ENCODE measurements around the gene GRAMD1B. TPM values are rescaled to one million over a fixed set of nuclear protein-coding genes. Genes with fewer than 3 reads are reported as not detected.

GRAMD1B gene
- total and polyA plus RNA-seq, 2 donors (not counting 1 experiment from before 2014, with no cell fraction given), result 0.58 to 11.6 TPM

DNA sequence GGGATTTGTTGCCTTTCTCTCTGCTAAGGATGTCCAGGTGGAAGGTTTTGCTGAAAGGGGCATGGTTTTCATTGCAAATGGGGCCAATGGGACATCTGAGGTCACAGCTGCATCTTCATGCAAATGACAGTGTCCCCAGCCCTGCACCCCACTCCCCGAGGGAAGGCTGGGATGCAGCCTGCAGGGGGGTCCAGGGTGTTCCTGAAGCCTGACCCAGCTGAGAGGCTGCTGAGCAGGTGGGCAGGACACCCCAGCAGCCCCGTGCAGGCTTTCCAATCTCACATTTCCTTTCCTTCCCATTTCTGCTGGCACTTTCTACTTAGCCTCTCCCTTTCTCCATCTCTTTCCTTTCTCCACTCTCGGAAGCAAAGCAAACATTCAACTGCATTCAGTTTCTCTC is 146.0 kb downstream of the GRAMD1B start:
- intact Hi-C loops (cut with micrococcal nuclease), result no loop called here
- no peaks in the 10 kb centered on the region for H3K27me3 ChIP-seq (replicated peaks in 1 of 4; ENCODE audit: control extremely low read depth in 1 of 4, control insufficient read depth in 3 of 4, insufficient read depth in 4 of 4, low read length in 3 of 4)
- ChIA-PET POLR2A (no interaction called here), CTCF (interaction anchor here (0.6 to 3.1 kb wide), 23 partner anchors 9 to 473 kb away, joined by 3 to 36 read pairs (median 4); no protein-coding TSS in a partner anchor)
- ATAC-seq (ENCODE audit: low read depth) (no peak), DNase-seq (no peak)
- H3K27ac Mint-ChIP-seq, result no peak overlapping the region
- WGBS (ENCODE audit: insufficient coverage), result 58% methylated on average over 3 of the region's 3 CpGs
- H3K4me3 Mint-ChIP-seq, result peak overlapping the region; percentile 77
- no peaks in the 10 kb centered on the region for H4K20me1 ChIP-seq (ENCODE audit: control insufficient read depth, insufficient read depth, low read length, poor library complexity, severe bottlenecking)
- peaks cover 22% of the 10 kb centered on the region for H3K4me1 Mint-ChIP-seq
- no peak for TF ChIP-seq EZH2 (IDR thresholded peaks at IDR 0.05; ENCODE audit: borderline replicate concordance, insufficient read depth, low read depth, low read length, poor library complexity, severe bottlenecking)
- TF ChIP-seq, protein P1, sequence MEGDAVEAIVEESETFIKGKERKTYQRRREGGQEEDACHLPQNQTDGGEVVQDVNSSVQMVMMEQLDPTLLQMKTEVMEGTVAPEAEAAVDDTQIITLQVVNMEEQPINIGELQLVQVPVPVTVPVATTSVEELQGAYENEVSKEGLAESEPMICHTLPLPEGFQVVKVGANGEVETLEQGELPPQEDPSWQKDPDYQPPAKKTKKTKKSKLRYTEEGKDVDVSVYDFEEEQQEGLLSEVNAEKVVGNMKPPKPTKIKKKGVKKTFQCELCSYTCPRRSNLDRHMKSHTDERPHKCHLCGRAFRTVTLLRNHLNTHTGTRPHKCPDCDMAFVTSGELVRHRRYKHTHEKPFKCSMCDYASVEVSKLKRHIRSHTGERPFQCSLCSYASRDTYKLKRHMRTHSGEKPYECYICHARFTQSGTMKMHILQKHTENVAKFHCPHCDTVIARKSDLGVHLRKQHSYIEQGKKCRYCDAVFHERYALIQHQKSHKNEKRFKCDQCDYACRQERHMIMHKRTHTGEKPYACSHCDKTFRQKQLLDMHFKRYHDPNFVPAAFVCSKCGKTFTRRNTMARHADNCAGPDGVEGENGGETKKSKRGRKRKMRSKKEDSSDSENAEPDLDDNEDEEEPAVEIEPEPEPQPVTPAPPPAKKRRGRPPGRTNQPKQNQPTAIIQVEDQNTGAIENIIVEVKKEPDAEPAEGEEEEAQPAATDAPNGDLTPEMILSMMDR (IDR thresholded peaks at IDR 0.05), result no peak
- H3K4me2 ChIP-seq (replicated peaks; ENCODE audit: low read depth, low read length, poor library complexity, severe bottlenecking), result peak overlapping the region; percentile 55
- H3K79me2 ChIP-seq (ENCODE audit: control insufficient read depth, insufficient read depth, low read length), result no peaks in the 10 kb centered on the region
- H3K36me3 ChIP-seq (replicated peaks in 1 of 2; ENCODE audit: control extremely low read depth in 1 of 2, control insufficient read depth in 1 of 2, extremely low read depth in 1 of 2, insufficient read depth in 2 of 2, low read length in 1 of 2), result no peaks in the 10 kb centered on the region
- H3K9me3 ChIP-seq (ENCODE audit: control extremely low read depth in 1 of 3, control insufficient read depth in 2 of 3, insufficient read depth in 1 of 3, low read length in 2 of 3), result no peaks in the 10 kb centered on the region
- H3K27me3 Mint-ChIP-seq, result no peaks in the 10 kb centered on the region
- no peak overlapping the region for H3K4me3 ChIP-seq (ENCODE audit: control extremely low read depth in 1 of 5, extremely low read depth in 1 of 5, insufficient read depth in 1 of 5, low read depth in 2 of 5, low read length in 4 of 5)
- H3K4me1 ChIP-seq (ENCODE audit: control insufficient read depth in 2 of 2, insufficient read depth in 2 of 2, low read length in 2 of 2), result peaks cover 9 to 16% of the 10 kb centered on the region in 2 donors
- H2AFZ ChIP-seq (ENCODE audit: insufficient read depth, low read depth, low read length, poor library complexity, severe bottlenecking), result peak overlapping the region; percentile 46
- H3K9me3 Mint-ChIP-seq (ENCODE audit: insufficient read depth), result no peaks in the 10 kb centered on the region
- H3K9ac ChIP-seq (ENCODE audit: low read length), result peak overlapping the region; percentile 19
- no peak overlapping the region for H3K27ac ChIP-seq (ENCODE audit: low read length in 2 of 2)

DNA sequence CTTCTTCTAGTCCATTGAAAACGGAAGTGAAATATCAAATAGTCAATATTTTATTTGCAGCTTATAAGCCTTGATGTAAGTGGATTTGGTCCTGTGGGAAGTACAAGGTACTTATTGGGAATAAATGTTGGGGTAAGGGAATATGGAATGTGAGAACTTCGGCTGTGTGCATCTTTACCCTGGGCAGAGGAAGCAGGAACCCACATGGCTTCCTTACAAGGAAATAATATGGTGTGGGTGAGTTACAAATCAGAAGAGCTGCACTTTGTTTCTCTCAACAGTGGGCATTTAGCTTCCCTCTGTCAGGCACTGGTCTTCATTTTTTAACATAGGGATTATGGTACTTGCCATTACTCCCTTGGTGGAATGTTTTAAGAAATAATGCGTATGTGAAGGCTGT is 146.4 kb downstream of the GRAMD1B start:
- Histone ChIP-seq H4K20me1 (ENCODE audit: control insufficient read depth, insufficient read depth, low read length, poor library complexity, severe bottlenecking) (no peaks in the 10 kb centered on the region), H3K4me1 (ENCODE audit: control insufficient read depth in 2 of 2, insufficient read depth in 2 of 2, low read length in 2 of 2) (peaks cover 9 to 16% of the 10 kb centered on the region in 2 donors), H3K9me3 (ENCODE audit: control extremely low read depth in 1 of 3, control insufficient read depth in 2 of 3, insufficient read depth in 1 of 3, low read length in 2 of 3) (no peaks in the 10 kb centered on the region), H3K9ac (ENCODE audit: low read length) (peak overlapping the region; percentile 19), H3K27me3 (replicated peaks in 1 of 4; ENCODE audit: control extremely low read depth in 1 of 4, control insufficient read depth in 3 of 4, insufficient read depth in 4 of 4, low read length in 3 of 4) (no peaks in the 10 kb centered on the region), H3K4me2 (replicated peaks; ENCODE audit: low read depth, low read length, poor library complexity, severe bottlenecking) (peak overlapping the region; percentile 55), H3K79me2 (ENCODE audit: control insufficient read depth, insufficient read depth, low read length) (no peaks in the 10 kb centered on the region), H3K4me3 (ENCODE audit: control extremely low read depth in 1 of 5, extremely low read depth in 1 of 5, insufficient read depth in 1 of 5, low read depth in 2 of 5, low read length in 4 of 5) (peak overlapping the region in 2 of 5 experiments; percentile 13 to 30), H3K27ac (ENCODE audit: low read length in 2 of 2) (no peak overlapping the region), H2AFZ (ENCODE audit: insufficient read depth, low read depth, low read length, poor library complexity, severe bottlenecking) (peak overlapping the region; percentile 46), H3K36me3 (replicated peaks in 1 of 2; ENCODE audit: control extremely low read depth in 1 of 2, control insufficient read depth in 1 of 2, extremely low read depth in 1 of 2, insufficient read depth in 2 of 2, low read length in 1 of 2) (no peaks in the 10 kb centered on the region)
- DNase-seq (no peak), ATAC-seq (ENCODE audit: low read depth) (no peak)
- no peaks in the 10 kb centered on the region for H3K27me3 Mint-ChIP-seq
- TF ChIP-seq EZH2 (IDR thresholded peaks at IDR 0.05; ENCODE audit: borderline replicate concordance, insufficient read depth, low read depth, low read length, poor library complexity, severe bottlenecking), result no peak
- TF ChIP-seq, protein P1 (IDR thresholded peaks at IDR 0.05), result no peak
- ChIA-PET CTCF (interaction anchor here (0.7 to 3.1 kb wide), 29 partner anchors 9 to 473 kb away, joined by 3 to 36 read pairs (median 4); no protein-coding TSS in a partner anchor), POLR2A (no interaction called here)
- intact Hi-C loops (cut with micrococcal nuclease), result no loop called here
- H3K27ac Mint-ChIP-seq, result no peak overlapping the region
- no peaks in the 10 kb centered on the region for H3K9me3 Mint-ChIP-seq (ENCODE audit: insufficient read depth)
- H3K4me1 Mint-ChIP-seq, result peaks cover 23% of the 10 kb centered on the region
- H3K4me3 Mint-ChIP-seq, result peak overlapping the region; percentile 77
- WGBS (ENCODE audit: insufficient coverage), result 0% methylated on average over 1 of the region's 3 CpGs
